Neural cell (in vitro differentiated cells): Measurements from ENCODE around the gene PER2. TPM values are rescaled to one million over a fixed set of nuclear protein-coding genes. Genes with fewer than 3 reads are reported as not detected.
"Not testable (repeated sequence)": the region's sequence is repeated elsewhere in the genome, so short reads cannot be mapped to it uniquely, and the experiment has no call there.

ENCODE experiments used
- H2AFZ ChIP-seq: fragments of 200-600, 300-800 bp; sonication (generic), shearing (Covaris generic); 2 replicates; pipeline ENCODE4 v1.6.0; 2014; ENCODE audit warnings: low read depth, mild to moderate bottlenecking, antibody characterized with exemption, low read length, moderate library complexity
- H3F3A ChIP-seq: fragments of 200-600 bp; shearing (Covaris generic); 2 replicates; pipeline ENCODE4 v1.6.1; 2016; ENCODE audit warnings: mild to moderate bottlenecking, moderate library complexity, mixed read lengths, antibody characterized with exemption, low read length; ENCODE audit not compliant: insufficient read depth, poor library complexity, severe bottlenecking
- H3K27ac ChIP-seq: fragments of 200-600, 300-800 bp; sonication (generic), shearing (Covaris generic); 2 replicates; pipeline ENCODE4 v1.5.1; 2014; ENCODE audit warnings: mild to moderate bottlenecking, low read length, moderate library complexity
- H3K27me3 ChIP-seq: fragments of 300-800, 200-600 bp; sonication (generic), shearing (Covaris generic); 2 replicates; pipeline ENCODE4 v1.6.0; 2014; ENCODE audit warnings: mild to moderate bottlenecking, low read depth, low read length, moderate library complexity; ENCODE audit not compliant: insufficient read depth
- H3K36me3 ChIP-seq: fragments of 300-800, 200-600 bp; sonication (generic), shearing (Covaris generic); 2 replicates; pipeline ENCODE4 v1.5.1; 2014; ENCODE audit warnings: mild to moderate bottlenecking, antibody characterized with exemption, low read length, moderate library complexity; ENCODE audit not compliant: insufficient read depth
- H3K4me2 ChIP-seq: fragments of 300-800, 200-600 bp; sonication (generic), shearing (Covaris generic); 2 replicates; pipeline ENCODE4 v1.6.0; 2014; ENCODE audit warnings: mild to moderate bottlenecking, low read length
- H3K4me3 ChIP-seq: fragments of 300-800, 200-600 bp; sonication (generic), shearing (Covaris generic); 2 replicates; pipeline ENCODE4 v1.5.1; 2014; ENCODE audit warnings: mild to moderate bottlenecking, low read length, moderate library complexity
- H3K79me2 ChIP-seq: fragments of 200-600 bp; shearing (Covaris generic); replicated peaks from 2 replicates; pipeline ENCODE4 v1.6.0; 2014; ENCODE audit warnings: mild to moderate bottlenecking, low read length, moderate library complexity; ENCODE audit not compliant: insufficient read depth
- H3K9ac ChIP-seq: fragments of 300-800, 200-600 bp; sonication (generic), shearing (Covaris generic); 2 replicates; pipeline ENCODE4 v1.6.1; 2016; ENCODE audit warnings: mild to moderate bottlenecking, low read length, mixed read lengths
- H3K9me2 ChIP-seq: fragments of 200-600 bp; shearing (Covaris generic); 2 replicates; pipeline ENCODE4 v1.6.1; 2016; ENCODE audit warnings: mild to moderate bottlenecking, low read length, mixed read lengths; ENCODE audit not compliant: insufficient read depth
- H3K9me3 ChIP-seq: fragments of 200-600, 300-800 bp; sonication (generic), shearing (Covaris generic); 2 replicates; pipeline ENCODE4 v1.6.1; 2016; ENCODE audit warnings: mild to moderate bottlenecking, mixed run types, low read length, moderate library complexity, mixed read lengths
- H4K20me1 ChIP-seq: fragments of 200-600 bp; shearing (Covaris generic); 2 replicates; pipeline ENCODE4 v1.6.1; 2016; ENCODE audit warnings: mild to moderate bottlenecking, mixed run types; ENCODE audit not compliant: insufficient read depth
- EP300 ChIP-seq: fragments of 450-650 bp; conservative IDR thresholded peaks from 2 replicates; pipeline ENCODE4 v1.6.1; 2014; ENCODE audit warnings: antibody characterized with exemption, mild to moderate bottlenecking, moderate library complexity; ENCODE audit not compliant: poor library complexity, severe bottlenecking
- MXI1 ChIP-seq: fragments of 450-650 bp; conservative IDR thresholded peaks from 2 replicates; pipeline ENCODE4 v1.6.1; 2014; ENCODE audit warnings: antibody characterized with exemption, mild to moderate bottlenecking; ENCODE audit not compliant: poor library complexity, severe bottlenecking
- POLR2AphosphoS5 ChIP-seq: IDR thresholded peaks from 2 replicates; pipeline ENCODE4 v1.6.1; 2012
- RAD21 ChIP-seq: fragments of 450-650 bp; conservative IDR thresholded peaks from 2 replicates; pipeline ENCODE4 v1.6.1; 2014; ENCODE audit warnings: antibody characterized with exemption, mild to moderate bottlenecking, moderate library complexity
- SMC3 ChIP-seq: fragments of 450-650 bp; conservative IDR thresholded peaks from 2 replicates; pipeline ENCODE4 v1.6.1; 2014; ENCODE audit warnings: antibody characterized with exemption, mild to moderate bottlenecking, moderate library complexity; ENCODE audit not compliant: poor library complexity
- TAF1 ChIP-seq: IDR thresholded peaks from 2 replicates; pipeline ENCODE4 v1.6.1; 2012; ENCODE audit warnings: low read depth
- polyA plus RNA-seq: library from polyadenylated mRNA; depleted of rRNA; stranded (reverse); fragments of >200 nt; gene quantifications from 2 replicates; pipeline ENCODE4 v1.2.3, GENCODE V29; 2014
- TF ChIP-seq, protein P1 (sequence below): IDR thresholded peaks from 2 replicates; pipeline ENCODE4 v1.6.1; 2012; ENCODE audit warnings: borderline replicate concordance
- TF ChIP-seq, protein P2 (sequence below): fragments of 450-650 bp; IDR thresholded peaks from 2 replicates; pipeline ENCODE4 v1.5.1; 2014; ENCODE audit warnings: antibody characterized with exemption, mild to moderate bottlenecking, moderate library complexity; ENCODE audit not compliant: poor library complexity, severe bottlenecking

Gene PER2
- polyA plus RNA-seq, 1 donor from 2014 or later = 3.2 TPM

- Histone ChIP-seq H3K4me3 (no peak overlapping the region), H3K36me3 (no peaks in the 10 kb centered on the region), H3K27ac (no peak overlapping the region), H3K27me3 (no peaks in the 10 kb centered on the region), H3F3A (no peaks in the 10 kb centered on the region), H3K79me2 (no peaks in the 10 kb centered on the region), H2AFZ (no peak overlapping the region), H3K9me2 (no peaks in the 10 kb centered on the region), H4K20me1 (no peaks in the 10 kb centered on the region), H3K4me2 (no peak overlapping the region), H3K9ac (no peak overlapping the region), H3K9me3 (no peaks in the 10 kb centered on the region)
- no peak for TF ChIP-seq EP300
- TF ChIP-seq, protein P1, sequence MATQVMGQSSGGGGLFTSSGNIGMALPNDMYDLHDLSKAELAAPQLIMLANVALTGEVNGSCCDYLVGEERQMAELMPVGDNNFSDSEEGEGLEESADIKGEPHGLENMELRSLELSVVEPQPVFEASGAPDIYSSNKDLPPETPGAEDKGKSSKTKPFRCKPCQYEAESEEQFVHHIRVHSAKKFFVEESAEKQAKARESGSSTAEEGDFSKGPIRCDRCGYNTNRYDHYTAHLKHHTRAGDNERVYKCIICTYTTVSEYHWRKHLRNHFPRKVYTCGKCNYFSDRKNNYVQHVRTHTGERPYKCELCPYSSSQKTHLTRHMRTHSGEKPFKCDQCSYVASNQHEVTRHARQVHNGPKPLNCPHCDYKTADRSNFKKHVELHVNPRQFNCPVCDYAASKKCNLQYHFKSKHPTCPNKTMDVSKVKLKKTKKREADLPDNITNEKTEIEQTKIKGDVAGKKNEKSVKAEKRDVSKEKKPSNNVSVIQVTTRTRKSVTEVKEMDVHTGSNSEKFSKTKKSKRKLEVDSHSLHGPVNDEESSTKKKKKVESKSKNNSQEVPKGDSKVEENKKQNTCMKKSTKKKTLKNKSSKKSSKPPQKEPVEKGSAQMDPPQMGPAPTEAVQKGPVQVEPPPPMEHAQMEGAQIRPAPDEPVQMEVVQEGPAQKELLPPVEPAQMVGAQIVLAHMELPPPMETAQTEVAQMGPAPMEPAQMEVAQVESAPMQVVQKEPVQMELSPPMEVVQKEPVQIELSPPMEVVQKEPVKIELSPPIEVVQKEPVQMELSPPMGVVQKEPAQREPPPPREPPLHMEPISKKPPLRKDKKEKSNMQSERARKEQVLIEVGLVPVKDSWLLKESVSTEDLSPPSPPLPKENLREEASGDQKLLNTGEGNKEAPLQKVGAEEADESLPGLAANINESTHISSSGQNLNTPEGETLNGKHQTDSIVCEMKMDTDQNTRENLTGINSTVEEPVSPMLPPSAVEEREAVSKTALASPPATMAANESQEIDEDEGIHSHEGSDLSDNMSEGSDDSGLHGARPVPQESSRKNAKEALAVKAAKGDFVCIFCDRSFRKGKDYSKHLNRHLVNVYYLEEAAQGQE = no peak
- TF ChIP-seq SMC3 = no peak
- TF ChIP-seq, protein P2, sequence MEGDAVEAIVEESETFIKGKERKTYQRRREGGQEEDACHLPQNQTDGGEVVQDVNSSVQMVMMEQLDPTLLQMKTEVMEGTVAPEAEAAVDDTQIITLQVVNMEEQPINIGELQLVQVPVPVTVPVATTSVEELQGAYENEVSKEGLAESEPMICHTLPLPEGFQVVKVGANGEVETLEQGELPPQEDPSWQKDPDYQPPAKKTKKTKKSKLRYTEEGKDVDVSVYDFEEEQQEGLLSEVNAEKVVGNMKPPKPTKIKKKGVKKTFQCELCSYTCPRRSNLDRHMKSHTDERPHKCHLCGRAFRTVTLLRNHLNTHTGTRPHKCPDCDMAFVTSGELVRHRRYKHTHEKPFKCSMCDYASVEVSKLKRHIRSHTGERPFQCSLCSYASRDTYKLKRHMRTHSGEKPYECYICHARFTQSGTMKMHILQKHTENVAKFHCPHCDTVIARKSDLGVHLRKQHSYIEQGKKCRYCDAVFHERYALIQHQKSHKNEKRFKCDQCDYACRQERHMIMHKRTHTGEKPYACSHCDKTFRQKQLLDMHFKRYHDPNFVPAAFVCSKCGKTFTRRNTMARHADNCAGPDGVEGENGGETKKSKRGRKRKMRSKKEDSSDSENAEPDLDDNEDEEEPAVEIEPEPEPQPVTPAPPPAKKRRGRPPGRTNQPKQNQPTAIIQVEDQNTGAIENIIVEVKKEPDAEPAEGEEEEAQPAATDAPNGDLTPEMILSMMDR = no peak
- TF ChIP-seq RAD21 = no peak
- TF ChIP-seq POLR2AphosphoS5 = no peak
- TF ChIP-seq MXI1 = no peak
These were observed 48.5 kb upstream of the PER2 start for GRCh38 chr2:238336793-238337444.

- H3K79me2 ChIP-seq = no peaks in the 10 kb centered on the region
- no peak overlapping the region for H3K4me2 ChIP-seq
- H3K9ac ChIP-seq = no peak overlapping the region
- H3F3A ChIP-seq = no peaks in the 10 kb centered on the region
- no peaks in the 10 kb centered on the region for H3K9me2 ChIP-seq
- TF ChIP-seq TAF1 (no peak), POLR2AphosphoS5 (no peak), MXI1 (no peak), RAD21 (no peak)
- TF ChIP-seq, protein P2 = no peak
- no peaks in the 10 kb centered on the region for H4K20me1 ChIP-seq
- no peak overlapping the region for H2AFZ ChIP-seq
- no peak overlapping the region for H3K4me3 ChIP-seq
- no peak overlapping the region for H3K27ac ChIP-seq
- no peaks in the 10 kb centered on the region for H3K9me3 ChIP-seq
- no peaks in the 10 kb centered on the region for H3K36me3 ChIP-seq
- H3K27me3 ChIP-seq = no peaks in the 10 kb centered on the region
These were observed 47.7 kb upstream of the PER2 start for GRCh38 chr2:238336151-238336550.

DNA sequence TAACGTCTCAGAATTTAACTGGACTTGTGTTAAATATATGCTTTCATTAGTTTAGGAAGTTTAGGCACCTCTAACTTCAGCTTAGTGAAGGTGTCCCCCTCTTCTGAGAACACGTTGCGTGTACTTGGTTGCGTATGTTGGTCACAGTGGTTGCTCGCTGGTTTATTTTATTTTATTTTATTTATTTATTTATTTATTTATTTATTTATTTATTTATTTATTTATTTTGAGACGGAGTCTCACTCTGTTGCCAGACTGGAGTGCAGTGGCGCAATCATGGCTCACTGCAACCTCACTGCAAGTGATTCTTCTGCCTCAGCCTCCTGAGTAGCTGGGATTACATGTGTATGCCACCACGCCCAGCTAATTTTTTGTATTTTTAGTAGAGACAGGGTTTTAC is 47.2 kb upstream of the PER2 start:
- not testable (repeated sequence) for H2AFZ ChIP-seq, H3K9me3 ChIP-seq, H3K9ac ChIP-seq, H3F3A ChIP-seq, H3K4me2 ChIP-seq, H3K36me3 ChIP-seq, H4K20me1 ChIP-seq, H3K27ac ChIP-seq, H3K9me2 ChIP-seq, H3K79me2 ChIP-seq, H3K4me3 ChIP-seq, H3K27me3 ChIP-seq
